Skeletal muscle tissue (tissue), 4 donors: Measurements from ENCODE around the gene BCL7A. TPM values are rescaled to one million over a fixed set of nuclear protein-coding genes. Genes with fewer than 3 reads are reported as not detected.
"Not testable (repeated sequence)": the region's sequence is repeated elsewhere in the genome, so short reads cannot be mapped to it uniquely, and the experiment has no call there.

Source experiments
- H3K27ac ChIP-seq: one replicate; pipeline ENCODE4 v1.7.0; 2013; ENCODE audit warnings: mild to moderate bottlenecking, low read depth, low read length, inconsistent platforms
- H3K27me3 ChIP-seq, 3 donors: one replicate each; pipeline ENCODE4 v1.7.0; 2013; ENCODE audit warnings: low read length in 3 of 3; ENCODE audit not compliant: control insufficient read depth in 3 of 3, insufficient read depth in 3 of 3
- H3K36me3 ChIP-seq, 3 donors: one replicate each; pipeline ENCODE4 v1.7.0; 2013; ENCODE audit warnings: low read length in 3 of 3; ENCODE audit not compliant: control insufficient read depth in 3 of 3, insufficient read depth in 3 of 3
- H3K4me1 ChIP-seq, 3 donors: one replicate each; pipeline ENCODE4 v1.7.0; 2013; ENCODE audit warnings: low read length in 3 of 3, mild to moderate bottlenecking in 3 of 3; ENCODE audit not compliant: control insufficient read depth in 3 of 3, insufficient read depth in 3 of 3
- H3K4me3 ChIP-seq, 3 donors: one replicate each; pipeline ENCODE4 v1.7.0; 2013; ENCODE audit warnings: low read length in 3 of 3
- H3K9ac ChIP-seq, 3 donors: one replicate each; pipeline ENCODE4 v1.7.0; 2013; ENCODE audit warnings: low read length in 3 of 3, mild to moderate bottlenecking in 3 of 3, moderate library complexity in 2 of 3, low read depth in 1 of 3
- H3K9me3 ChIP-seq, 3 donors: one replicate each; pipeline ENCODE4 v1.7.0; 2013; ENCODE audit warnings: low read length in 3 of 3; ENCODE audit not compliant: control insufficient read depth in 3 of 3
- total RNA-seq: library from RNA; depleted of rRNA; stranded (reverse); fragments of >200 nt; gene quantifications from one replicate; pipeline ENCODE4 v1.2.3, GENCODE V29; 2014
- donor health status: Osteomylitis.

BCL7A gene
- total RNA-seq, 1 donor from 2014 or later: 9.4 TPM

DNA sequence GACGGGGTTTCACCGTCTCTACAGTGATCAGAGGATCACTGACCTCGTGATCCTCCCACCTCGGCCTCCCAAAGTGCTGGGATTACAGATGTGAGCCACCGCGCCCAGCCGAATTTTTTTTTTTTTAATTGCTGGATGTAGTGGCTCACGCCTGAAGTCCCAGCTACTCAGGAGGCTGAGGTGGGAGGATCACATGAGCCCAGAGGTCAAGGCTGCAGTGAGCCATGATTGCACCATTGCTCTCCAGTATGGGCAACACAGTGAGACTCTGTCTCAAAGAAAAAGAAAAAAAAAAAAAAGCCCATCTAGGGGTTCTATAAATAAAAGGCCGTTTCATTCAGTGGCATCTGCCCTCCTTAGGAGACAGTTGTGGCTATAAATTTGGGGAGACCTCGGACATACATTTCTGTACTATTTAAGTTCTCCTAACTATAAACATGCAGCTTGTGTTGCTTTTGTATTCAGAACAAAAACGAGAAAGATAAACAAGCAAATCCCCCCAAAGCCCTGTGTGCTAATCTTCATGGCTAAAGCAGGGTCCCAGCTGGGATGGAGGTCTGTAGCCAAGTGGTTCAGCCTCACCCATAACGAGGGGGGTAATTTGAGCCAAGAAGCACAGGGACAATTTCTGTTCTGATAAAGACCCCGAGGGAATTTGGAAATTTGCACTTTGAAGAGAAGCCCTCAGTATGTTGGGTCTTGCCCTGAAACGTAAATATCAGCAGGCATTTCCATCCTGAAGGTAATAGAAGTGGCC, 35.0 kb upstream of the BCL7A start:
- no peaks in the 10 kb centered on the region for H3K4me1 ChIP-seq
- H3K27ac ChIP-seq: no peak overlapping the region

DNA sequence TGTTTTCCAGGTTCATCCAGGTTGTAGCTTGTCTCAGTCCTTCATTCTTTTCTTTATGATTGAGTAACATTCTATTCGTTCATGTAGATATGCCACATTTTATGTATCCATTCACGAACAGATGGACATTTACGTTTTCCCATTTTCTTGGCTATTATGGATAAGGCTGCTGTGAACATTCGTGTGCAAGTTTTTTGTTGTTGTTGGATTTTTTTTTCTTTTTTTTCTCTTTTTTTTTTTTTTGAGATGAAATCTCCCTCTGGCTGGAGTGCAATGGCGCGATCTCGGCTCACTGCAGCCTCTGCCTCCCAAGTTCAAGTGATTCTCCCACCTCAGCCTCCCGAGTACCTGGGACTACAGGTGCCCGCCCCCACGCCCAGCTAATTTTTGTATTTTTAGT, 33.2 kb upstream of the BCL7A start:
- not testable (repeated sequence) for H3K9ac ChIP-seq, H3K9me3 ChIP-seq, H3K27ac ChIP-seq, H3K36me3 ChIP-seq, H3K4me1 ChIP-seq, H3K27me3 ChIP-seq, H3K4me3 ChIP-seq

More for the DNA sequence above, 35.0 kb upstream of the BCL7A start:
- Histone ChIP-seq H3K9me3 (no peaks in the 10 kb centered on the region), H3K4me3 (no peak overlapping the region), H3K27me3 (no peaks in the 10 kb centered on the region), H3K36me3 (no peaks in the 10 kb centered on the region), H3K9ac (no peak overlapping the region)

DNA sequence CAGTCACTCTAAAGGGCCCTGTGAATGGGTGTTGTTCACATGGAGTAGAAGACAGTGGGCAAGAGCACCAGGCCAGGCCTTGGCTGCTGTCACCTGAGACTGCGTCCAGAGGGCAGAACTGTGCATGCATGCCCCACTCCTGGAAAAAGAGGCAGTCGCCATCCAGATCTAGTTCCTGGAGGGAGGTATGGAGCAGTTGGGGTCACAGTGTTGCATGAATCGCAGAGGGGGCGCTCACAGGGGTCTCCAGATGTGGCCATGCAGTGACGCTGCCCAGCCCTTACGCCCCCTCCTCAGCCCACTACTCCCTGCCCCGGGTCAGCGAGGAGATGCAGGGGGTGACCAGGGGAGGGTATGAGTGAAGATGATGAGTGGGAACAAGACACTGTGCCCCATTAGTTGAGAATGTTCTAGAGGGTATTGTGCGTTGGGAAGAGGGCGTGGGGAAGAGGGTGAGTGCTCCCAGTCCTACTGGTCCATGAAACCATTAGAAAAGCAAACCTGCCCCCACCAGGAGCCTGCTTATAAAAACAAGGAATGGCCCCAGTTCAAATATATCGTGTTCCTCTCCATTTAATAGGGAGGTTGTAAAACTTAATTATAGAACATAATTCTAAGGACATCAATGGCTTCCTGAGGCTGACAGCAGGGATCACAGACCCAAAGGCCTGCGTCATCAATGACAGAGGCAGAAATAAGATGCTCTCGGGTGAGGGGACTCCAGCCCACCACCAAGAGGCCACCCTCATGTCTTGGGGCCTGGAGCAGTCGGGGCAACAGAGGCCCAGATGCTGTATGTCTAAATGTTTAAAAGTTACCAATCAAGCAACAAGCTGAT, 32.2 kb upstream of the BCL7A start:
- no peaks in the 10 kb centered on the region for H3K27me3 ChIP-seq
- H3K36me3 ChIP-seq: no peaks in the 10 kb centered on the region
- H3K27ac ChIP-seq: no peak overlapping the region
- no peak overlapping the region for H3K4me3 ChIP-seq
- no peak overlapping the region for H3K9ac ChIP-seq
- no peaks in the 10 kb centered on the region for H3K9me3 ChIP-seq
- no peaks in the 10 kb centered on the region for H3K4me1 ChIP-seq

DNA sequence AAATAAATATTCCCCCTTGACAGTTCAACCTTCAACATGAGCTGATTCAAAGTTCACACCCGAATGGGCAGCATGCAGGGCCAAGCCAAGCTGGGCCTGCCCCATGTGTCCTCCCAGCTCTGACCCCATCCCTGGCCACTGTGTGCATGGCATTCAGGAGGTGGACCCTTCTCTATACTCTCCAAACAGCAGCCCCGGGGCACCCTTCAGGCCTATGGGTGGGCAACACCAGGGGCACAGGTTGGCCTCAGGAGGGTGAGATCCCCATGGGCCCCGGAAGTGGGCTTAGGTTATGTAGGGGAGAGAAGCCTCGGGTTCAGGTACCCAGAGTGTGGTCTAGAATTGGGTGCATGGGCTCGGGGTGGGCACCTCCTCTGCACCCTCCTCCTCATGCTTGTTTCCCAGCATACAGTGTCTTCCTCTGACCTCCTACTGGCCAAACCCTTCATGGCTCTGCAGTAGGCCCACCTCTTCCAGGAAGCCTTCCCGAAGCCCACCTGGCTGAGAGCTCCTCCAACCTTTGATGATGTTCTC, 31.5 kb upstream of the BCL7A start:
- H3K27ac ChIP-seq: no peak overlapping the region
- no peaks in the 10 kb centered on the region for H3K36me3 ChIP-seq
- H3K9ac ChIP-seq: no peak overlapping the region
- no peak overlapping the region for H3K4me3 ChIP-seq
- no peaks in the 10 kb centered on the region for H3K4me1 ChIP-seq
- no peaks in the 10 kb centered on the region for H3K9me3 ChIP-seq
- no peaks in the 10 kb centered on the region for H3K27me3 ChIP-seq

DNA sequence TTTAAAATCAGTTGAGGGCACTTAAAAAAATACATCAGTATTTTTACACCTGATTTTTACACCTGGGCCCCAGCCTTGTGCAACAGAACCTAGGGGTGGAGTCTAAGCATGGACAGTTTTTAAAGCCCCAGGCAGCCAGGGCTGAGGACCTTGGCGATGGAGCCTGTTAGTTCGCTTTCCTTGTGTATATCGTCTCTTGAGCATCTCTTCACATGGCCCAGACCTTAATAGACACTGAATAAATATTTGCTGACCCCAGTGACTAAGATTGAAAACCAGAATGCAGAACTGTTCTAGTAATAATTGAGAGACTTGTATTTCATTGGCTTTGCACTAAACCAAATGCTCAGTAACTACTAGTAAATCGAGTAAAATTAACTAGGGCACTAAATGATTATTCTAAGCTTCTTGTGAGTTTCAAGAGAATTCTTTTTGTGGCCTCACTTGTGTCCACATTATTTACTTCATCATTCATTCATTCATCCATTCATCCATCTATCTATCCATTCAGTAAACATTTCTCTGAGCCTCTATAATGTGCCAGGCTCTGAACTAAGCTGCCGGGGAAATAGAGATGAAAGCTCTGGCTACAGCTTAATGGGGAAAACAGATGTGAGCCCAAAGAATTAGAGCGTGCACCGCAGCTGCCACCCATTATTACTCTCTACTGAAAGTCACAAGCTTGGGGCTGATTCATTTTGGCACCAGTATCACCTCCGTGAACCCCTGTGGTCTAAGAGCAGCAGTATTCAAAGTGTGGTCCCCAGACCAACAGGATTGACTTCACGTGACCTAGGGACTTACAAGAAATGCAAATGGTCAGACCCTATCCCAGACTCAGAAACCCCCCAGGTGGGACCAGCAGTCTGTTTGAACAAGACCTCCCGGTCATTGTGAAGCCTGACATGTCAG, 30.7 kb upstream of the BCL7A start:
- Histone ChIP-seq H3K27me3 (no peaks in the 10 kb centered on the region), H3K4me1 (no peaks in the 10 kb centered on the region), H3K36me3 (no peaks in the 10 kb centered on the region), H3K9ac (no peak overlapping the region), H3K27ac (no peak overlapping the region), H3K4me3 (no peak overlapping the region), H3K9me3 (no peaks in the 10 kb centered on the region)

DNA sequence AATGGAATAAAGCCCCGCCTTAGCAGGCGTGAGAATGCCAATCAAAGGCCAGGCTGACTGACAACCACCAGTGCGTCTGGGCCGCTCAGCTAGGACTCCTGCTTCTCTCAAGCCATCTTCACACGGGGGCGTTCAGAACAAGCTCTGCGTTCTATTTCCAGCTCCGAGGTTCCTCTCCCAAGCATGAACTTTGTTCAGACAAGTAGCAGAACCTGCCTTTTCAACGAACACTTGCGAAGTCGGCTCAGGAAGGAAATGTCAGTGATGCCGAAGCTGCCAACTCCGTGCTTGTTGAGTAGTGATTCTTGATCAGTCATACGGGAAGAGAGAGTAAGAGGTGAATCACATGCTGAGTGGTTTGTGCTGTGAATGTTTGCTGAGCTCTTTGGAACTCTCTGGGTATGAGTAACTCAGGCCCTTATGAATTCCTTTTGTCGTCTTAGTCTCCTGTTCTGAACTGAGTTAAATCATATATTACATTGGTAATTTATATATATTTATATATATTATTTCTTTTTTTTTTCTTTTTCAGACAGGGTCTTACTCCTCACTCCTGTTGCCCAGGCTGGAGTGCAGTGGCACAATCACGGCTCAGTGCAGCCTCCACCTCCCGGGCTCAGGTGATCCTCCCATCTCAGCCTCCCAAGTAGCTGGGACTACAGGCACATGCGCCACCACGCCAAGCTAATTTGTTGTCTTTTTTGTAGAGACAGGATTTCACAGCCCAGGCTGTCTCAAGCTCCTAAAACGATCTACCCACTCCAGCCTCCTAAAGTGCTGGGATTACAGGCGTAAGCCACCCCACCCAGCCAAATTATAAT, 29.4 kb upstream of the BCL7A start:
- peaks cover 0 to 2% (median 0%) of the 10 kb centered on the region in 3 donors for H3K27me3 ChIP-seq
- H3K4me1 ChIP-seq: no peaks in the 10 kb centered on the region
- H3K4me3 ChIP-seq: no peak overlapping the region
- H3K9ac ChIP-seq: no peak overlapping the region
- no peaks in the 10 kb centered on the region for H3K36me3 ChIP-seq
- H3K9me3 ChIP-seq: no peaks in the 10 kb centered on the region
- no peak overlapping the region for H3K27ac ChIP-seq

DNA sequence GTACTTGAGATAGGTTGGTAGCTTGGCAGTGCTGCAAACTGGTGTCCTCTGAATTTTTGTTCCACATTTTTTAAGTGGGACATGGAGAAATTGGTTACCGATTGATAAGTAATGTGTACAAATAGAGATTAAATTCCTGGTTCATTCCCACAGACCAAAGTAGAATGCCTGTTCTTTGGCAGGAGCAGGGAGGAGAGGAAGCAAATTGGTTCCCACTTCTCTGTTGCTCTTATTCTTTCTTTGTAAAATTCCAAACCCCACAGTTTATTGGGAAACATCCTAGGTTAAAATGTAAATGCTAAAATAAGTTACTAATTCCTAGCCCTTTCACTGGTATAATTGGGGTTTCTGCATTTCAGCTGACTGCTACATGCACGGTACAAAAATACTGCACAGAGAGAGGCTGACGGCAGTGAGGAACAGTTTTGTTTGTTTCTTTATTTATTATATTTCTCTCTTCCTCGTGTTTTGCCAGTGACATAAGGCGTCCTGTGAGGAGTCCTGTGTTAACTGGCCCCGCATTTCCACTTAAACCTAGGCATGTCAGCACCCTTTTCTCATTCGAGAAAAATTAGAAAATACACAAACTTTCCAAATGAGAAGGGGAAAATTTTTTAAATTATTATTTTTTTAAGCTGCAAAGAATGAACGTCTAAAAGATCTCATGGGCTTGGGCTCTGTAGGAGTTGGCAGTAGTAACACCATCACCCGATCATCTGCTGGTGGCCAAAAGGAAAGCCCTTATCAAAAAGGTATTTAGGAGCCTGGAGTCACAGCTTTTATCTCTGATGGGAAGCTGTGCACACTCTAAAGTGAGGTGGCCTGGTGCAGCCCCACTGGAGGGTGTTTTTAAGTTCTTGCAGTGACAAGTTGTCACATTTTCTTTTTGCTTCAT, 25.4 kb upstream of the BCL7A start:
- no peaks in the 10 kb centered on the region for H3K36me3 ChIP-seq
- no peak overlapping the region for H3K9ac ChIP-seq
- H3K27me3 ChIP-seq: peaks cover 0 to 2% (median 0%) of the 10 kb centered on the region in 3 donors
- H3K4me3 ChIP-seq: no peak overlapping the region
- no peaks in the 10 kb centered on the region for H3K4me1 ChIP-seq
- H3K9me3 ChIP-seq: no peaks in the 10 kb centered on the region
- H3K27ac ChIP-seq: no peak overlapping the region

DNA sequence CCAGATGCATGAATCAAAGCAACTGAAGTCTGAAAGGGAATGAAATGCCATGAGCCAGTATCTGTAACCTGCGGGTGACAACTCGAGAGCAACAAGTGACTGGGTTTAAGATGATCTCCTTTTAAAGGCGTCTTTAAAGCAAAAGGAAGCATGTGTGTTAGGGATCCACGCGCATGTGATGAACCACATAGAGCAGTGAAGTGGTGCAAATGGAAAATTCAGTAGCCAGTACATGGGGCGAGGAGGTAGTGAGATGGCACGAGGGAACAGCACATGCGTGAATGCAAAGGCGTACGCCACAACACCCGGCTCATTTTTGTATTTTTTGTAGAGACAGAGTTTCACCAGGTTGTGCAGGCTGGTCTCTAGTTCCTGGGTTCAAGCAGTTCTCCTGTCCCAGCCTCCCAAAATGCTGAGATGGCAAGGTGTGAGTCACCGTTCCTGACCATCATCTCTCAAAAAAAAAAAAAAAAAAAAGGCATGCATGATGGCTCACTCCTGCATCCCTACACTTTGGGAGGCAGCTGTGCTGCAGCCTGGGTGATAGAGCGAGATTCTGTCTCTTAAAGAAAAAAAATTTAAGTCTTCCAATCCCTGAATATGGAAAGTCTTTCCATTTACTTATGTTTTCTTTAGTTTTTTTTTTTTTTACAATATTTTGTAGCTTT, 24.6 kb upstream of the BCL7A start:
- Histone ChIP-seq H3K9ac (no peak overlapping the region), H3K9me3 (no peaks in the 10 kb centered on the region), H3K27ac (no peak overlapping the region), H3K27me3 (peaks cover 0 to 2% (median 0%) of the 10 kb centered on the region in 3 donors), H3K4me1 (no peaks in the 10 kb centered on the region), H3K4me3 (no peak overlapping the region), H3K36me3 (no peaks in the 10 kb centered on the region)
